SK-N-MC (cell line): Measurements from ENCODE around the gene CELF1.

Source experiments
- EZH2 ChIP-seq: fragments of 200-600 bp; sonication (generic); IDR thresholded peaks from one replicate; pipeline ENCODE4 v1.6.1; 2017; ENCODE audit warnings: antibody characterized with exemption
- FOXP2 ChIP-seq: optimal IDR thresholded peaks from 2 replicates; pipeline ENCODE3; 2011; ENCODE audit warnings: mild to moderate bottlenecking, moderate library complexity; ENCODE audit not compliant: insufficient read depth; ENCODE audit errors: extremely low read length, control extremely low read depth

- TF ChIP-seq FOXP2 (no peak), EZH2 (no peak)
Measured at GRCh38 chr11:47550288-47551047, 2.5 kb downstream of the CELF1 start.
